ENCODE measurements around the gene TIGD6. TPM values are rescaled to one million over a fixed set of nuclear protein-coding genes. Genes with fewer than 3 reads are reported as not detected.

The TIGD6 gene
- total and polyA plus RNA-seq, 9 of the 15 experiments (the other 6 are each of a cell fraction or from before 2014, with no cell fraction given) = 1.8 to 6.3 (median 3.9) TPM

- no peaks in the 10 kb centered on the region for H3K9me3 ChIP-seq (replicated peaks; ENCODE audit: control insufficient read depth, insufficient read depth, low read depth, low read length)
- peak within 1 kb of the TSS; percentile 71 for H2AFZ ChIP-seq (ENCODE audit: low read depth, low read length)
- 91% methylated on average over 2 of the region's 2 CpGs for WGBS (ENCODE audit: insufficient coverage, low coverage, missing lambda C conversion rate)
- H3K4me2 ChIP-seq (ENCODE audit: insufficient read depth, low read length) = no peak within 1 kb of the TSS
- TF ChIP-seq ZNF184 (CRISPR knock-in tag; IDR thresholded peaks at IDR 0.05) (no peak), RNF219 (CRISPR knock-in tag; IDR thresholded peaks at IDR 0.05) (no peak), ZNF766 (CRISPR knock-in tag; conservative IDR thresholded peaks at IDR 0.05) (no peak), ZBTB5 (IDR thresholded peaks at IDR 0.05) (no peak), HLTF (IDR thresholded peaks at IDR 0.05) (no peak), ZNF165 (CRISPR knock-in tag; IDR thresholded peaks at IDR 0.05; ENCODE audit: borderline replicate concordance) (no peak), ZEB2 (IDR thresholded peaks at IDR 0.05) (no peak)
- CTCF ChIA-PET (ENCODE audit: low intra/inter-chr PET ratio) = no interaction called here
- H4K20me1 ChIP-seq (replicated peaks; ENCODE audit: control insufficient read depth, insufficient read depth, low read length) = no peaks in the 10 kb centered on the region
- peak within 1 kb of the TSS in 1 of 2 experiments; percentile 31; a peak in 1 of 4 replicates for H3K9ac ChIP-seq (ENCODE audit: insufficient read depth in 1 of 2, low read depth in 2 of 2, low read length in 2 of 2)
- in situ Hi-C loops (cut with MboI) (no loop called here), intact Hi-C loops (cut with micrococcal nuclease) (no loop called here)
- BruUV-seq (replicated peaks) = no TSS peak
- POLR2A ChIA-PET = no interaction called here
- DNase-seq (ENCODE audit: extremely low read depth in 1 of 4, low spot score in 3 of 4) (no peak), ATAC-seq (no peak), FAIRE-seq (no peak)
- H3K9me1 ChIP-seq (ENCODE audit: control insufficient read depth, insufficient read depth, low read length) = no peaks in the 10 kb centered on the region
- no peaks in the 10 kb centered on the region for H3K79me2 ChIP-seq (ENCODE audit: control insufficient read depth, insufficient read depth, low read length)
- H3K4me1 ChIP-seq (replicated peaks in 1 of 2; ENCODE audit: control insufficient read depth in 2 of 2, insufficient read depth in 2 of 2, low read length in 2 of 2) = peaks cover 25 to 31% of the 10 kb centered on the region in 2 experiments
- 0 out of 3 replicates have a peak within 1 kb of the TSS, but pooled peaks have one; percentile 22 for H3K27ac ChIP-seq (ENCODE audit: extremely low read depth, low read depth, low read length)
- H3K27me3 ChIP-seq (ENCODE audit: control insufficient read depth in 2 of 2, insufficient read depth in 2 of 2, low read length in 2 of 2) = no peaks in the 10 kb centered on the region
- H3K4me3 ChIP-seq = no peak within 1 kb of the TSS
- no peaks in the 10 kb centered on the region for H3K36me3 ChIP-seq (ENCODE audit: control insufficient read depth, insufficient read depth, low read length)
Observed at GRCh38 chr5:149944666-149945065, 55.8 kb downstream of the TIGD6 start, which contains the start of gene PDE6A. PDE6A (minus strand) TSS chr5:149944793; CDS start chr5:149944673, 120 bp downstream.
